GM12878 (cell line): Measurements from ENCODE around the gene PLXNA4. TPM values are rescaled to one million over a fixed set of nuclear protein-coding genes. Genes with fewer than 3 reads are reported as not detected.

Experiments
- ATAC-seq: fragments of 200-7000 bp; cut with Tn5 transposase; 3 replicates; pipeline ENCODE4 v1.9.1; 2020; ENCODE audit warnings: mild to moderate bottlenecking, moderate library complexity
- BruUV-seq: library from RNA; stranded (reverse); fragments of 400-500 nt; replicated peaks from 2 replicates; lab custom pipeline; 2021; lab: Mats Ljungman, UMichigan
- CTCF ChIA-PET: fragments of 300-600 bp; sonication (Branson Sonifier 250); formaldehyde crosslinking; extraction: SDS; loops from one replicate; lab custom pipeline; 2021; ENCODE audit warnings: inconsistent platforms; lab: Yijun Ruan, JAX
- POLR2A ChIA-PET: fragments of 350-600 bp; formaldehyde crosslinking; extraction: SDS; loops from one replicate; lab custom pipeline; 2021; ENCODE audit warnings: inconsistent platforms; lab: Charles Lee
- RAD21 ChIA-PET: fragments of 300-600 bp; sonication (Branson Sonifier 250); formaldehyde crosslinking; loops from one replicate; lab custom pipeline; 2023; ENCODE audit warnings: antibody characterized with exemption; ENCODE audit not compliant: unreplicated experiment; lab: Charles Lee
- SMC1A ChIA-PET: fragments of 300-600 bp; sonication (Branson Sonifier 250); formaldehyde crosslinking; loops from one replicate; lab custom pipeline; 2023; ENCODE audit not compliant: unreplicated experiment, uncharacterized antibody; lab: Charles Lee
- DNase-seq: peaks from one replicate; pipeline ENCODE4 v3.0.0-alpha.2; 2011; ENCODE audit warnings: low read depth, low spot score
- FAIRE-seq: peaks from 3 replicates; lab custom pipeline; 2011; peaks lifted over from hg19 to GRCh38; lab: Jason Lieb, UNC
- H2AFZ ChIP-seq: 2 replicates; pipeline ENCODE4 v1.6.0; 2011; ENCODE audit warnings: low read depth, low read length, control low read depth; ENCODE audit not compliant: control insufficient read depth
- H3K27ac ChIP-seq: 2 replicates; pipeline ENCODE4 v1.5.1; 2011; ENCODE audit warnings: control low read depth; ENCODE audit not compliant: control insufficient read depth, insufficient read depth
- H3K27me3 ChIP-seq, 2 experiments: replicated peaks in 1 of 2; 2 replicates each; pipeline versions ENCODE4 v1.6.0 to v1.6.1; 2011; ENCODE audit warnings: low read length in 1 of 2; ENCODE audit not compliant: control insufficient read depth in 2 of 2, insufficient read depth in 2 of 2
- H3K36me3 ChIP-seq, 2 experiments: 2 replicates each; pipeline ENCODE4 v1.5.1; 2011; ENCODE audit warnings: low read length in 1 of 2; ENCODE audit not compliant: control insufficient read depth in 2 of 2, insufficient read depth in 2 of 2
- H3K4me1 ChIP-seq: 2 replicates; pipeline ENCODE4 v1.6.1; 2011; ENCODE audit warnings: mild to moderate bottlenecking, low read length, moderate library complexity, mixed read lengths; ENCODE audit not compliant: control insufficient read depth, insufficient read depth
- H3K4me2 ChIP-seq: 2 replicates; pipeline ENCODE4 v1.6.0; 2011; ENCODE audit warnings: control low read depth; ENCODE audit not compliant: control insufficient read depth, insufficient read depth
- H3K4me3 ChIP-seq: fragments of 200-600 bp; sonication (generic); 2 replicates; pipeline ENCODE4 v1.5.1; 2016
- H3K79me2 ChIP-seq: 2 replicates; pipeline ENCODE4 v1.6.0; 2011; ENCODE audit warnings: low read length; ENCODE audit not compliant: control insufficient read depth, insufficient read depth
- H3K9ac ChIP-seq: 2 replicates; pipeline ENCODE4 v1.8.0; 2011; ENCODE audit warnings: low read length, control low read depth, mixed read lengths; ENCODE audit not compliant: control insufficient read depth, insufficient read depth
- H3K9me3 ChIP-seq: replicated peaks from 3 replicates; pipeline ENCODE4 v1.5.1; 2011; ENCODE audit warnings: mild to moderate bottlenecking, low read length; ENCODE audit not compliant: control insufficient read depth, insufficient read depth
- H4K20me1 ChIP-seq: 2 replicates; pipeline ENCODE4 v1.6.0; 2011; ENCODE audit not compliant: control insufficient read depth, insufficient read depth
- BCL3 ChIP-seq: IDR thresholded peaks from 2 replicates; pipeline ENCODE4 v1.6.1; 2011; ENCODE audit warnings: borderline replicate concordance, low read depth, mild to moderate bottlenecking, moderate library complexity, low read length; ENCODE audit not compliant: insufficient read depth, poor library complexity, severe bottlenecking
- BMI1 ChIP-seq: fragments of 450-650 bp; IDR thresholded peaks from 2 replicates; pipeline ENCODE4 v1.6.1; 2016; ENCODE audit warnings: mild to moderate bottlenecking, moderate library complexity, borderline replicate concordance
- ETV6 ChIP-seq, 2 experiments: fragments of 450-650 bp in 1 of 2; IDR thresholded peaks in 1 of 2; conservative IDR thresholded peaks in 1 of 2; 2 replicates each; pipeline ENCODE4 v1.6.1; 2014; ENCODE audit warnings: antibody characterized with exemption in 1 of 2, borderline replicate concordance in 1 of 2, low read depth in 1 of 2, mild to moderate bottlenecking in 1 of 2, moderate library complexity in 1 of 2
- GATAD2B ChIP-seq: fragments of 450-650 bp; conservative IDR thresholded peaks from 2 replicates; pipeline ENCODE4 v1.6.1; 2017; ENCODE audit warnings: low read depth, mild to moderate bottlenecking, moderate library complexity
- MTA3 ChIP-seq: IDR thresholded peaks from 2 replicates; pipeline ENCODE4 v1.6.1; 2012; ENCODE audit warnings: low read length, inconsistent platforms, borderline replicate concordance
- NR2C2 ChIP-seq: IDR thresholded peaks from 2 replicates; pipeline ENCODE4 v1.6.1; 2011; ENCODE audit warnings: borderline replicate concordance, low read depth; ENCODE audit not compliant: control insufficient read depth, insufficient read length
- PKNOX1 ChIP-seq: fragments of 450-650 bp; IDR thresholded peaks from 2 replicates; pipeline ENCODE4 v1.6.1; 2016; ENCODE audit warnings: mild to moderate bottlenecking
- POLR2AphosphoS2 ChIP-seq: IDR thresholded peaks from 2 replicates; pipeline ENCODE4 v1.6.1; 2011; ENCODE audit warnings: low read depth, mild to moderate bottlenecking, low read length, improper control_type of control experiment, moderate library complexity
- SUZ12 ChIP-seq: fragments of 200-600 bp; sonication (generic); IDR thresholded peaks from one replicate; pipeline ENCODE4 v1.6.1; 2018; ENCODE audit warnings: antibody characterized with exemption, mild to moderate bottlenecking; ENCODE audit not compliant: unreplicated experiment
- TCF3 ChIP-seq: IDR thresholded peaks from 2 replicates; pipeline ENCODE4 v1.6.1; 2012; ENCODE audit warnings: low read depth, mild to moderate bottlenecking, low read length, borderline replicate concordance; ENCODE audit not compliant: insufficient read depth
- WGBS: methylation state at CpG from one replicate; pipeline ENCODE4 v1.1.6; 2016; ENCODE audit warnings: low lambda C conversion rate; ENCODE audit not compliant: insufficient replicate concordance, insufficient coverage; ENCODE audit errors: missing lambda C conversion rate; 5-methylcytosine and 5-hydroxymethylcytosine counted together
- in situ Hi-C: fragments of 300-500 bp; cut with MboI; formaldehyde crosslinking; loops from 9 replicates; pipeline ENCODE4 v1.14.3; 2018; ENCODE audit warnings: mixed read lengths
- intact Hi-C: fragments of 100-400 bp; cut with micrococcal nuclease; formaldehyde crosslinking; loops from one replicate; pipeline ENCODE4 v1.14.2; 2022; ENCODE audit not compliant: unreplicated experiment
- polyA plus RNA-seq, 11 experiments: library from polyadenylated mRNA; depleted of rRNA in 4 of 11; unstranded in 6 of 11; stranded (reverse) in 5 of 11; fragments of >200 nt; fragmentation: Nextera tagmentation in 4 of 11; fragmentation: Illumina TruSeq in 1 of 11; extraction: Ambion mirVana in 4 of 11; extraction: Trizol in 1 of 11; gene quantifications; 1 replicate in 1 of 11; 2 replicates in 10 of 11; pipeline versions ENCODE4 v1.2.1 to v1.2.3, GENCODE V29; 2011 to 2016; ENCODE audit warnings: inconsistent platforms in 2 of 11, missing spikeins in 2 of 11, low read depth in 1 of 11
- total RNA-seq, 4 experiments: library from RNA; depleted of rRNA in 3 of 4; stranded (reverse); fragments of >200 nt in 3 of 4; fragmentation: Illumina TruSeq in 1 of 4; extraction: Trizol in 1 of 4; gene quantifications; 2 replicates each; pipeline versions ENCODE4 v1.2.1 to v1.2.3, GENCODE V29; 2013 to 2021

The PLXNA4 gene
- total and polyA plus RNA-seq, 10 of the 15 experiments (the other 5 are each of a cell fraction or from before 2014, with no cell fraction given): 0.03 TPM; not detected in 9

GRCh38 chr7:132187391-132187790 is 388.9 kb downstream of the PLXNA4 start:
- ATAC-seq (no peak), DNase-seq (no peak), FAIRE-seq (no peak)
- H2AFZ ChIP-seq: no peak overlapping the region
- H3K27ac ChIP-seq: no peak overlapping the region
- no peak overlapping the region for H3K4me3 ChIP-seq
- H4K20me1 ChIP-seq: no peaks in the 10 kb centered on the region
- intact Hi-C loops: no loop called here
- no peaks in the 10 kb centered on the region for H3K27me3 ChIP-seq
- ChIA-PET POLR2A (no interaction called here), CTCF (no interaction called here), RAD21 (no interaction called here), SMC1A (interaction anchor here (0.8 kb wide), 1 partner anchor 25 kb away, joined by 3 read pairs; no protein-coding TSS in a partner anchor)
- H3K4me2 ChIP-seq: no peak overlapping the region
- TF ChIP-seq TCF3: no peak
- no peak for TF ChIP-seq BMI1
- no peak for TF ChIP-seq MTA3
- no peak for TF ChIP-seq BCL3
- no peak for TF ChIP-seq POLR2AphosphoS2
- TF ChIP-seq PKNOX1: no peak
- TF ChIP-seq NR2C2: no peak
- TF ChIP-seq GATAD2B: no peak
- TF ChIP-seq ETV6 (conservative IDR thresholded peaks at IDR 0.05 in 1 of 2, IDR thresholded peaks at IDR 0.05 in 1 of 2; ENCODE audit: borderline replicate concordance in 1 of 2, low read depth in 1 of 2): no peak
- TF ChIP-seq SUZ12: no peak
- in situ Hi-C loops: no loop called here
- no peak overlapping the region for H3K9ac ChIP-seq
- 14% methylated on average over 6 of the region's 6 CpGs for WGBS
- H3K79me2 ChIP-seq: no peaks in the 10 kb centered on the region
- no peaks in the 10 kb centered on the region for H3K4me1 ChIP-seq
- H3K36me3 ChIP-seq: no peaks in the 10 kb centered on the region
- no peaks in the 10 kb centered on the region; the same call in 2 of the 3 replicates for H3K9me3 ChIP-seq
- BruUV-seq: no TSS peak
